IMR-90 (cell line): ENCODE measurements around the gene OR13J1. TPM values are rescaled to one million over a fixed set of nuclear protein-coding genes. Genes with fewer than 3 reads are reported as not detected.
A peak's percentile ranks its signal among the peaks of the same experiment; 100 is the strongest.

Source experiments
- ATAC-seq: fragments of 200-7000 bp; cut with Tn5 transposase; 2 replicates; pipeline ENCODE4 v1.9.1; 2020; ENCODE audit warnings: low read depth, mild to moderate bottlenecking, moderate library complexity
- BruUV-seq: library from RNA; stranded (reverse); fragments of 400-500 nt; replicated peaks from 2 replicates; lab custom pipeline; 2021; lab: Mats Ljungman, UMichigan
- CTCF ChIA-PET: fragments of 300-600 bp; formaldehyde crosslinking; extraction: SDS; loops from one replicate; lab custom pipeline; 2021; ENCODE audit warnings: antibody characterized with exemption; lab: Yijun Ruan, JAX
- POLR2A ChIA-PET: fragments of 300-600 bp; sonication (Branson Sonifier 250); formaldehyde crosslinking; loops from one replicate; lab custom pipeline; 2022; ENCODE audit warnings: antibody characterized with exemption; ENCODE audit not compliant: unreplicated experiment; lab: Charles Lee
- DNase-seq: peaks from one replicate; pipeline ENCODE4 v3.0.0; 2013
- H2AFZ ChIP-seq: replicated peaks from 2 replicates; pipeline ENCODE3; 2013; ENCODE audit warnings: low read length, mild to moderate bottlenecking; ENCODE audit not compliant: poor library complexity
- H2AK5ac ChIP-seq: 2 replicates; pipeline ENCODE4 v1.6.1; 2013; ENCODE audit warnings: low read depth, low read length, inconsistent platforms
- H2AK9ac ChIP-seq: replicated peaks from 2 replicates; pipeline ENCODE3; 2013; ENCODE audit warnings: mild to moderate bottlenecking, low read depth, low read length, moderate library complexity; ENCODE audit not compliant: poor library complexity
- H2BK120ac ChIP-seq: 2 replicates; pipeline ENCODE4 v1.6.1; 2013; ENCODE audit warnings: low read depth, low read length, inconsistent platforms
- H2BK15ac ChIP-seq: 3 replicates; pipeline ENCODE4 v1.6.1; 2013; ENCODE audit warnings: low read depth, low read length, inconsistent platforms
- H2BK20ac ChIP-seq: 2 replicates; pipeline ENCODE4 v1.6.1; 2013; ENCODE audit warnings: low read depth, mild to moderate bottlenecking, inconsistent platforms, low read length, moderate library complexity
- H2BK5ac ChIP-seq: 2 replicates; pipeline ENCODE4 v1.6.1; 2013; ENCODE audit warnings: mild to moderate bottlenecking, low read depth, low read length, inconsistent platforms; ENCODE audit not compliant: poor library complexity, severe bottlenecking
- H3K14ac ChIP-seq: replicated peaks from 2 replicates; pipeline ENCODE4 v1.6.1; 2013; ENCODE audit warnings: low read depth, low read length, inconsistent platforms
- H3K18ac ChIP-seq: 2 replicates; pipeline ENCODE4 v1.6.1; 2013; ENCODE audit warnings: low read depth, low read length, control low read depth
- H3K23ac ChIP-seq: 2 replicates; pipeline ENCODE4 v1.6.1; 2013; ENCODE audit warnings: low read depth, low read length, inconsistent platforms
- H3K27ac ChIP-seq: 2 replicates; pipeline ENCODE4 v1.5.1; 2013; ENCODE audit warnings: mild to moderate bottlenecking, control low read depth, low read length; ENCODE audit not compliant: insufficient read depth
- H3K27me3 ChIP-seq: 2 replicates; pipeline ENCODE4 v1.6.1; 2013; ENCODE audit warnings: low read length; ENCODE audit not compliant: control insufficient read depth, insufficient read depth
- H3K36me3 ChIP-seq: 2 replicates; pipeline ENCODE4 v1.6.1; 2013; ENCODE audit warnings: low read length, mixed read lengths; ENCODE audit not compliant: control insufficient read depth, insufficient read depth
- H3K4ac ChIP-seq: 2 replicates; pipeline ENCODE4 v1.6.1; 2013; ENCODE audit warnings: low read depth, low read length, inconsistent platforms
- H3K4me1 ChIP-seq: 2 replicates; pipeline ENCODE4 v1.6.1; 2013; ENCODE audit warnings: low read length, mixed read lengths; ENCODE audit not compliant: control insufficient read depth, insufficient read depth
- H3K4me2 ChIP-seq: 2 replicates; pipeline ENCODE4 v1.6.1; 2013; ENCODE audit warnings: low read depth, mild to moderate bottlenecking, control low read depth, low read length, moderate library complexity
- H3K4me3 ChIP-seq: 2 replicates; pipeline ENCODE4 v1.5.1; 2013; ENCODE audit warnings: low read depth, mild to moderate bottlenecking, control low read depth, low read length, moderate library complexity; ENCODE audit not compliant: insufficient read depth
- H3K56ac ChIP-seq: 2 replicates; pipeline ENCODE4 v1.6.1; 2013; ENCODE audit warnings: low read length, inconsistent platforms; ENCODE audit not compliant: insufficient read depth; ENCODE audit errors: extremely low read depth
- H3K79me1 ChIP-seq, 2 experiments: 2 replicates each; pipeline ENCODE4 v1.6.1; 2013; ENCODE audit warnings: low read length in 2 of 2, inconsistent platforms in 1 of 2, low read depth in 1 of 2
- H3K9ac ChIP-seq: 2 replicates; pipeline ENCODE4 v1.6.1; 2013; ENCODE audit warnings: low read depth, low read length, control low read depth
- H3K9me1 ChIP-seq: 2 replicates; pipeline ENCODE4 v1.6.1; 2013; ENCODE audit warnings: low read length, inconsistent platforms; ENCODE audit not compliant: insufficient read depth
- H3K9me3 ChIP-seq: 2 replicates; pipeline ENCODE4 v1.6.1; 2013; ENCODE audit warnings: low read length; ENCODE audit not compliant: control insufficient read depth, insufficient read depth
- H4K20me1 ChIP-seq: 2 replicates; pipeline ENCODE4 v1.6.1; 2013; ENCODE audit warnings: low read length, inconsistent platforms; ENCODE audit not compliant: insufficient read depth
- H4K5ac ChIP-seq: 2 replicates; pipeline ENCODE4 v1.6.1; 2013; ENCODE audit warnings: mild to moderate bottlenecking, low read depth, low read length, control low read depth
- H4K8ac ChIP-seq, 2 experiments: 2 replicates each; pipeline ENCODE4 v1.6.1; 2013; ENCODE audit warnings: low read depth in 2 of 2, low read length in 2 of 2, control low read depth in 1 of 2, inconsistent platforms in 1 of 2
- H4K91ac ChIP-seq: 2 replicates; pipeline ENCODE4 v1.6.1; 2013; ENCODE audit warnings: low read depth, low read length, inconsistent platforms; ENCODE audit not compliant: insufficient read depth
- CTCF ChIP-seq: conservative IDR thresholded peaks from 2 replicates; pipeline ENCODE4 v1.5.1; 2012; ENCODE audit warnings: mild to moderate bottlenecking, low read depth, low read length, improper control_type of control experiment
- MAFK ChIP-seq: IDR thresholded peaks from 2 replicates; pipeline ENCODE4 v1.6.1; 2012; ENCODE audit warnings: low read depth, low read length, improper control_type of control experiment
- RAD21 ChIP-seq: IDR thresholded peaks from 2 replicates; pipeline ENCODE4 v1.6.1; 2012; ENCODE audit warnings: low read length, improper control_type of control experiment
- SMC3 ChIP-seq: fragments of 150-350 bp; IDR thresholded peaks from 2 replicates; pipeline ENCODE4 v1.6.1; 2016; ENCODE audit warnings: low read depth, mild to moderate bottlenecking, antibody characterized with exemption, low read length, moderate library complexity
- WGBS, 2 experiments: methylation state at CpG; one replicate each; pipeline versions ENCODE4 v1.1.5 to v1.1.7; 2013; ENCODE audit warnings: missing lambda C conversion rate in 2 of 2; ENCODE audit not compliant: insufficient read length in 1 of 2; ENCODE audit errors: extremely low coverage in 2 of 2; 5-methylcytosine and 5-hydroxymethylcytosine counted together
- dilution Hi-C: fragments of 300-500 bp; cut with HindIII; formaldehyde crosslinking; loops from one replicate; pipeline ENCODE4 v1.14.3; 2018; ENCODE audit warnings: low sequenced_read_pairs; ENCODE audit not compliant: unreplicated experiment
- in situ Hi-C: fragments of 300-500 bp; cut with MboI; formaldehyde crosslinking; loops from 3 replicates; pipeline ENCODE4 v1.14.3; 2019; ENCODE audit warnings: low sequenced_read_pairs, inconsistent platforms, mixed read lengths
- intact Hi-C: fragments of 100-400 bp; cut with micrococcal nuclease; formaldehyde crosslinking; loops from 2 replicates; pipeline ENCODE4 v1.10.0; 2022
- polyA plus RNA-seq, 3 experiments: library from polyadenylated mRNA; depleted of rRNA; stranded (reverse); fragments of >200 nt; gene quantifications; 2 replicates each; pipeline ENCODE4 v1.2.3, GENCODE V29; 2012; ENCODE audit warnings: low replicate concordance in 1 of 3
- total RNA-seq: library from RNA; depleted of rRNA; stranded (reverse); fragments of >200 nt; gene quantifications from 2 replicates; pipeline ENCODE4 v1.2.3, GENCODE V29; 2012
- TF ChIP-seq, protein P1 (sequence below): fragments of 150-350 bp; IDR thresholded peaks from 2 replicates; pipeline ENCODE4 v1.6.1; 2017; ENCODE audit warnings: mild to moderate bottlenecking, antibody characterized with exemption, low read length, low read depth

Gene OR13J1
- total and polyA plus RNA-seq, 2 of the 4 experiments (the other 2 are of a cell fraction): not detected

DNA sequence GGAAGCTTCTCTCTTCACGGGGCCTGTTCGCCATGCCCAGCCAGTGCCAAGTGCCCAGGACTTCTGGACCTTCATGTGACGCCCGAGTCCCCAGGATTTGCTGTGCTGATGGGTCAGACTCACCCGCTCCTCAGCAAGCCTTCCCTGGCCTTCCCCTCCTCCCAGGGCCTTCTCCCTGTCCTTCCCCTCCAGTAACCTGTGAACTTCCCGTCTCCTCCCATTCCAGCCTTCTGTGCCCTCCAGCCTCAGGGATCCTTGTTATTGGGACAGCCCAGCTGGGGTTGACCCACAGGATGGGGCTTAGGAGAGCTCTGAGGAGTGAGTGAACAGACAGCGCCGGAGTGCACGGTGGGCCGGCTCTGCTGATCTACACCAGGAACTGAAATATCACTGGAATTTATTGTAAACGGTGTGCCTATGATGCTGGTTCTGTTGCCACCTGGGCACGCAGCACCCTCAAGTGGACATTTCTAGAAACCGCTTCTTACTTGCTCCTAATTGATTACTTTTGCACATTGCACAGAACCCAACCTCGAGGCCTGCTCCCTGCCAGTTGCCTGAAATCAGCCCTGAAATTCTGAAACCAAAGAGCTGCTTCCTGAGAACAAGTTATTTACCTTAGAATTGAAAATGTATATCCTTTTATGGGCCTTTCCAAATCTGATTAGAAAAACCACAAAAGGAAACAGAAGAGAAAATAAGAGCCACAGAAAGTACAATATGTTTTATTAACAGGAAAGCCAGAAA is 40.6 kb upstream of the OR13J1 start:
- H3K4me3 ChIP-seq: no peak overlapping the region
- H3K14ac ChIP-seq: peak overlapping the region; percentile 21; the same call in 1 of the 2 replicates
- no peak overlapping the region for H3K27ac ChIP-seq
- H3K9me1 ChIP-seq: peaks cover 17% of the 10 kb centered on the region
- H3K36me3 ChIP-seq: no peaks in the 10 kb centered on the region
- no TSS peak for BruUV-seq
- WGBS, 2 experiments: 100% methylated on average over 5 of the region's 14 CpGs; no CpG with 5 or more reads in 1 of the 2 experiments
- H4K8ac ChIP-seq: peak overlapping the region; percentile 40 to 59; a peak in 3 of 4 replicates
- no peak overlapping the region for H3K56ac ChIP-seq
- no peak overlapping the region for H3K23ac ChIP-seq
- H3K4me1 ChIP-seq: peaks cover 37% of the 10 kb centered on the region
- no peaks in the 10 kb centered on the region for H3K27me3 ChIP-seq
- no peaks in the 10 kb centered on the region for H4K20me1 ChIP-seq
- H3K4me2 ChIP-seq: no peak overlapping the region
- intact Hi-C loops: no loop called here
- dilution Hi-C loops: no loop called here
- H2BK5ac ChIP-seq: peak overlapping the region; percentile 44
- no peak for ATAC-seq
- POLR2A ChIA-PET: no interaction called here
- CTCF ChIA-PET: interaction anchor here (0.6 to 1.4 kb wide), 6 partner anchors 7 to 191 kb away, joined by 3 to 5 read pairs (median 3); partner anchors contain the start of gene FAM221B
- no peaks in the 10 kb centered on the region for H3K9me3 ChIP-seq
- peak overlapping the region; percentile 66 for H2BK20ac ChIP-seq
- H2BK15ac ChIP-seq: peak overlapping the region; percentile 83; the same call in 1 of the 3 replicates
- H4K91ac ChIP-seq: peak overlapping the region; percentile 76
- no peak overlapping the region for H3K18ac ChIP-seq
- H2AK5ac ChIP-seq: peak overlapping the region; percentile 99
- H3K9ac ChIP-seq: no peak overlapping the region
- in situ Hi-C loops: no loop called here
- H2AK9ac ChIP-seq: no peak overlapping the region
- TF ChIP-seq MAFK: no peak
- peak; percentile 67 for TF ChIP-seq RAD21
- peak; percentile 48 for TF ChIP-seq SMC3
- TF ChIP-seq, protein P1, sequence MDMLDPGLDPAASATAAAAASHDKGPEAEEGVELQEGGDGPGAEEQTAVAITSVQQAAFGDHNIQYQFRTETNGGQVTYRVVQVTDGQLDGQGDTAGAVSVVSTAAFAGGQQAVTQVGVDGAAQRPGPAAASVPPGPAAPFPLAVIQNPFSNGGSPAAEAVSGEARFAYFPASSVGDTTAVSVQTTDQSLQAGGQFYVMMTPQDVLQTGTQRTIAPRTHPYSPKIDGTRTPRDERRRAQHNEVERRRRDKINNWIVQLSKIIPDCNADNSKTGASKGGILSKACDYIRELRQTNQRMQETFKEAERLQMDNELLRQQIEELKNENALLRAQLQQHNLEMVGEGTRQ: no peak
- TF ChIP-seq CTCF: peak; percentile 58
- peak; percentile 52 for DNase-seq
- H4K5ac ChIP-seq: peak overlapping the region; percentile 33
- H3K79me1 ChIP-seq: peaks cover 0 to 33% of the 10 kb centered on the region in 2 experiments; a peak in 2 of 4 replicates
- H3K4ac ChIP-seq: peak overlapping the region; percentile 100
- H2BK120ac ChIP-seq: peak overlapping the region; percentile 99
- H2AFZ ChIP-seq: peak overlapping the region; percentile 44
